NCI-H1694 treated with DMSO at 0.1 percent for 48 hours (cell line): ENCODE results near the gene CACNA1I.

Experiments
- DNase-seq: peaks from one replicate; lab custom pipeline; 2025; lab: John Stamatoyannopoulos, UW

The CACNA1I gene

DNA sequence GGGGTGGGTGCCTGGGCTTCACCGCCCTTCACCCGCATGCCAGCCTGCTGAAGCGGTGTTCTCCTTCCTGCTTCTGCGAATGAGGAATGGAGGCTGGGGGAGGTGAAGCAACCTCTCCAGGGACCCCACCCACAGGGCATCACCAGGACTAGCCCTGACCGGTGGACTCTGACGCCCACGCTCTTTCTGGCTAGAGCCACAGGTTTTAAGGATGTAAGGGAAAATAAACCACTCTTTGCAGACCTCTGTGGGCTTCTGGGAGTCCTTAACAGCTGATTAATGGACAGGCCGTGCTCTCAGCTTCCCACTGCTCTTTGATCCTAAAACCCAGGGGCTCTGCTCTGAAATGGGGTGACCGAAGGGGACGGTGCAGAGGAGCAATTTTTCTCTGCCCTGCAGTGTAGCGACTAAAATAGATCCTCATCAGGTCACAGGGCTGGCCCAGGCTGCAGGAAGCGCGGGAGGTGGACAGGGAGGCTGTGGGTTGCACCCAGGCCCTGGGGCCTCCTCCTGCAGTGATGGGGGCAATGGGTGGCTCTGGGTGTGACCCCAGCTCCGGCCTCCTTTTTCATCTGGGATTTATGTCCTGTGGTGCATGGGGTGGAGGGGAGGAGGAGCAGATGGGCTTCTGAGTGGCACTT is 127.4 kb downstream of the CACNA1I start:
- no peak for DNase-seq

GRCh38 chr22:39699631-39700360 is 129.2 kb downstream of the CACNA1I start:
- peak; percentile 90 for DNase-seq

GRCh38 chr22:39700565-39700964 is 130.0 kb downstream of the CACNA1I start:
- DNase-seq = no peak

- peak; percentile 48 for DNase-seq
Observed at GRCh38 chr22:39703091-39703490, 132.5 kb downstream of the CACNA1I start.

DNA sequence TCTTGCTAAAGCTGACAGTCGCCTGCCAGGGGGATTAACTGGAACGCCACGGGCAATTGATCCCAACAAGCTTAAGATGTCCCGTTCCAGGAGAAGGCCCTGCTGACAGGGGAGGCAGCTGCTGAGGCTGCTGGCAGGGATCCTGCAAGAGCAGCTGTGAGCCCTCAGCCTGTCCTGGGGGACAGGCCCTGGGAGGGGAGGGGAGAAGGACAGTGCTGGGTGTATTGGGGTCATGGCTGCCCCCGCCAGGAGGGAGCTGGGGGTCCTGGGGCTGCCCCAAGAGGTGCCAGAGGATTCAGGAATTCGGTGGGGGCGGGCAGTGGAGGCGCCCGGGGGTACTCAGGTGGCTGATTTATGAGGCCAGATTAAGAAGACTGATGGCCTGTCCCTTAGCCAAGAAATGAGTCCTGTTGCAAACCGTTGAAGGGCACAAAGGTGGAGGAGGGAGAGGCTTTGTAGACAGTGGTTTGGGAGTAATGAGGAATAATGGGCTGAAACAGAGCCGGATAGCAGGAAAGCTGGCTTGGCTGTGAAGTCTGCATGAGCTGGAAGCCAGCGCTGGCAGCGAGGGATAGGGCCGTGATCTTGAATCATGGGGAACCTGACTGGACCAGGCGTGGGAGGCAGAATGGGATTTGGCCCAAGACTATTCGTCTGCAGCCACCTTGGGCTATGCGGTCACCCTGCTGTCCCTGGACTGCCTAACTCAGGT is 133.5 kb downstream of the CACNA1I start:
- peak; percentile 45 for DNase-seq

DNA sequence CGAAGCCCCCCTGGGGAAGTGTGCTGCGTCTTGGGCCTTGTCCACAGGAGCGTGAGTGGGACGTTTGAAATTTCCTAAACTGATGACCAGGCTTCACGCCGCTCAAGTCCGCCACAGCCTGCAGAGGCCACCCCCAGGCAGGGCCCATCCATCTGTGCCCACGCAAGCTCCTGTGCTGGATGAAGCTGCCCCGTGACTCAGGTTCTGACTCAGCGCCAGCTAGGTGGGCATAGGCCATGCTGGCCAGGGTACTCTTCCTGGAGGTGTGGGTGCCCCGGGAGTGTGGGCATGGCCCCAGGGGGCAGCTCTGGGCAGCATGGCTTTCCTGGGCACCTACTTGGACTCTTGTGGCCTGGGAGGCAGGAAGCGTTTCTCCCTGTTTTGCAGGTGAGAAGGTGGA is 134.8 kb downstream of the CACNA1I start:
- DNase-seq = no peak

DNA sequence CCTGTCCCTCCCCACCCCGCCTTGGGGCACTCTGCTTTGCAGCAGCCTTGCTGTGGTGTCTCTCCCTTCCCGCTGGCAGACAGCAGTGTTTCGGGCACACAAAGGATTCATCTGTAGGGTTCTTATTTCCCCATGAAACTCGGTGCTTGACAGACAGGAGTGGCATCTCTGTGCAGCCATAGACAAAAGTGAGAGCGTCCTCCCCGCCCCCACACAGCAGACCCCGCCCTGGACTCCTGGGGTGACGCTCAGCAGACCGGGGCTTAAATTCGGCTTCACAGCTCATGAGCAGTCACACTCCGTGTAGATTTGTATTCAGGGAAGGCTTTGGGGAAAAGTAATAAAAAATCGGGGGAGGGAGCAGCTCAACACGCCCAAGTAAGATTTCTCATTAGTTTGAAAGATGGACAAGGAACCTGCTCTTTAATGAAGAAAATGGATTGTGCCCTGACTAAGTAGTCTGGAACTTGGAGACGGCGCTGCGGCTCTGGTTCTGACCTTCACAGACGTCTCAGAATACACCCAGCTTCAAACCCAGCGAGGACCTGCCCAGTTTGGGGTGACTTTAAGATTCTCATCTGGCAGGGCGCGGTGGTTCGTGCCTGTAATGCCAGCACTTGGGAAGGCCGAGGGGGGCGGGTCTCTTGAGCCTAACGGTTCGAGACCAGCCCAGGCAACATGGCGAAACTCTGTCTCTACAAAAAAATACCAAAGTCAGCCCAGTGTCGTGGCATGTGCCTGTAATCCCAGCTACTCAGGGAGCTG is 136.0 kb downstream of the CACNA1I start:
- DNase-seq = no peak

GRCh38 chr22:39707351-39707750 is 136.8 kb downstream of the CACNA1I start:
- DNase-seq = no peak

DNA sequence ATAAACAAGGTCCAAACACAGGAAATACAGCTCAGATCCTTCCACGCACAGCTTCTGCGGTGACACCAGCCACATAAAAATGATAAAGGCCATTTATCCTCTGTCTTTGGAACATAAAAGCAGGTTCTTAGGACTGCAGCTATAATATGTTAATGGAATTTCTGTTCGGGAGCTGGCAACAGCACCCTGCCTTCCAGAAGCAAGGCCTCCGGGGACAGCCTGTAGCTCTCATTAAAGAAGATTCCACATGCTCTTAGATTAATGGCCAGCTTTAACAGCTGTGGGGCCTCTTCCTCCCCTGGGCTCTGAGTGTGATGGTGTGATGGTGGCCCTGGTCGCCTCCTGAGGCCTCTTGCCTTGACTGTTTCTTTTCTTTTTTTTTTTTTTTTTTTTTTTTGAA is 137.3 kb downstream of the CACNA1I start:
- peak; percentile 5 for DNase-seq

DNA sequence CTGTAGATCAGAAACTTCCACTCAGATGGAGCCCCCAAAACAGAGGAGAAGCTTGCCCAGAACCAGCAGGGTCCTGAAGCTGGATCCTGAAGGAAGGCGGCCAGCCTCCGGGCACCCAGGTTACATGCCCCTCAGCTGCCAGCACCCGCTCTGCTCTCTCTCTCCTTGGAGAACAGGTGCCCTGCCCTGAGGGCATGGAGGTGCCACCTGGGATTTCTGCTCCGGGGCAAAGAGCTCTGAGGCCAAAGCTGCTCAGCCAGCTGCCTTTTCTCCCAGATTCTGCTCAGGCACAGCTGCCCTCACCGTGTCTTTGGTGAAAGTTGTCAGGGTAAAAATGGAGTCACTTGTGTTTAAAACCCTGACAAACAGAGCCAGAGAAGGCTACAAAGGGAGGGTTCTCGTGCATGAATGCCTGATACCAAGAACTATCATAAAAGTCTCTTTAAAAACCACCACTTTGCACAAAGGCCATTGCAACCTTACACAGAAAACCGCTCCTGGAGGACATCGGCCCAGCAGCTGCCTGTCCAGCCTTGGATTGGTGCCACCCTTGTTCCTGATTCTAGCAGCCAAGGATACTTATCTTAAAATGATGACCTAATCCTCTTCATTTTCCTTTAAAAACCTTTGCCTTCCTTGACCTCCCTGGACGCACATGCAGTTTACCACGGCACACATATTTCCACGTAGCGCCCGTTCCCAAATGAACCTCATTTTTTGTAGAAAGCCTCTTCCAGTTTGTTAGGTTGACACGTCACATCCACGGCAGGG is 140.0 kb downstream of the CACNA1I start:
- DNase-seq = no peak

DNA sequence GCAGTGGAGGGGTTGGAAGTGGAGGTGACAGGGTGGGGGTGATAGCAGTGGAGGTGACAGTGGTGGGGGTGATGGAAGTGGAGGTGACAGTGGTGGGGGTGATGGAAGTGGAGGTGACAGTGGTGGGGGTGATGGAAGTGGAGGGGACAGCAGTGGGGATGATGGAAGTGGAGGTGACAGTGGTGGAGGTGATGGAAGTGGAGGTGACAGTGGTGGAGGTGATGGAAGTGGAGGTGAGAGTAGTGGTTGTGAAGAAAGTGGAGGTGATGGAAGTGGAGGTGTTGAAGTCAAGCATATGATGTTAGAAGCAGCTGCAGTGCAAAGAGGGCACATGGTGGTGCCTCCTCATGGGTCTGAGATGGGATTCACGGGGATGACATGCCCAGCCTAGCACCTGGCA is 141.5 kb downstream of the CACNA1I start:
- DNase-seq = no peak

DNA sequence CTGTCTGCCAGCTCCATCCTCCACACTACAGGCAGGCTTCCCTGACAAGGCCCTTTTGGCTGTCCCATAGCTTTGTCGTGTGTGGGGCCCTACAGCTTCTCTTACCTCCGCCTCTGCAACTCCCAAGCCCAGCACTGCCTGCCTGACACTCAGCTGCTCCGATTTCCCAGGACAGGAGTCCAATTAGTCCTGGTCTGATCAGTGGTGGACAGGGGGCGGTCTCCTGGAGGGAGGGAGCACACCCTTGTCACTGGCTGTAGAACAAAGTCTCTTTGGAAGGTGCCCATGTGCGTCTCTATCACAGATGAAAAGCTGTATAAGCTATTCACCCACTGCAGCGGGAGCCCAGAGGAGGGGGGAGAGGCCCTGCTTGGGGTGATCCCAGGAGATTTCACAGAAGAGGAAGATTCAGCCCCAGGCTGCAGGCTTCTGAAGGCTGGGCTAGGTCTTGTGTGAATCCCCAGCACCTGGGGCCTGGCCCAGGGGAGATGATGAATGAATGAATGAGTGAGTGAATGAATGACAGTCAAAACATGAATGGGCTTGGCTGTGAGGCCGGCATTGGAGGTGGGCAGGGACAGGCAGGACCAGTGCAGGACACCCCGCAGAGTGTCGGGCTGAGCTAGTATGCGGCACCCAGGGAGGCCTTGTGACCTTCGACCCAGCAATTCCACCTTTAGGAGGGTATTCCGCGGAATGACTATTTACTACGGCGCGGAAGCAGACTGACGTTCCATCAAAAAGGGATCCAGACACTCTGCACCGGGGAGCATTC is 142.4 kb downstream of the CACNA1I start:
- no peak for DNase-seq

DNA sequence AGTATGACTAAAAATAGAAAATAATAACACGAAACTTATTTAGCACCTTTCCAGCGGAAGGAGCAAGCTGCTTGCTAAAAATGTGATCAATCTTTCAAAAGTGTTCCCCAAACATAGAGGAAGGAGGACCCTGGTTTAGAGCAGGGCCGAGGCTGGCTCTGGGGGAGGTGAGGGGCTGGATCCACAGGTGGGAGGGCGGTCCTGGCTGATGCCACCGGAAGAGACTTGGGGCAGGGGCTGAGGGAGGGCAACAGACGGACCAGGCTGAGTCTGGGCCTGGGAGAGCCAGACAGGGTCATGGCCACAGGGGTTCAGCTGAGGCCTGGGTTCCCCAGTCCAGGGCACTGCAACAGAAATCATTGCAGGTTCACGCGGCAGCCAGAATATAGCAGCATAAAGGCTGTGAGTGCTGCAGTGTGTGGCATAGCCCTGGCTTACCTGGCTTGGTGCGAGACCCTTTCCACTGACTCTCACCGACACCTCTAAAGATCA is 143.3 kb downstream of the CACNA1I start:
- no peak for DNase-seq

GRCh38 chr22:39714321-39714720 is 143.8 kb downstream of the CACNA1I start:
- DNase-seq = no peak

DNA sequence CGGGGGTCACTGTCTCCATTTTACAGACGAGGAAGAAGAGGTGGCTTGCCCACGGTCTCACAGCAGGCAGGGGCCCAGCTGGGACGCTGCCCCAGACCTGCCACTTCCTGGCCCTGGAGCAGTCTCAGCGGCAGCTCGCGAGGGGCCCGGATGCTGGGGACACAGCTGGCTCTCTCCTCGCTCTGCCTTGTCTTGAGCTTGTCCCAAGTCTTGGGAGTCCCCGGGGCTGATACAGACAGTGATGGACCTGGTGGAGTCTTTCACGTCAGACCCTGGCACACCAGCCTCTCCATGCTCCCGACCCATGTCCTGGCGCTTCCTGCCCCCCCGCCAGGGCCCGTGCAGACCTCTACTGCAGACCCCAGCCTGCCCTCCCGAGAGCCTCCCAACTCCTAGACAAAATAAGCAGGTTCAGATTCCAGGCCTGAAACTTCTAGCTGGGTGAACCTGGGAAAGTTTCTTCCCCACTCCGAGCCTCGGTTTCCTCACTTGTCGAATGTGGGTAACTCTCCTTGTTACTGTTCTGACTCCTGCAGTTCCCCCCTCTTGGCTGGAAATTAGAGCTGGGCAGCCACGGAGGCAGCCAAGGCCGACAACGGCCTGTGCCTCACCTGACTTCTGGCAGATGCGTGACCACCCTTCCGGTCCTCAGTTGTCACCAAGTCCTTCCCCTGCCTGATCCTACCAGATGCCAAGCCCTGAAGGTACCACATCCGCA is 145.4 kb downstream of the CACNA1I start:
- DNase-seq = no peak

DNA sequence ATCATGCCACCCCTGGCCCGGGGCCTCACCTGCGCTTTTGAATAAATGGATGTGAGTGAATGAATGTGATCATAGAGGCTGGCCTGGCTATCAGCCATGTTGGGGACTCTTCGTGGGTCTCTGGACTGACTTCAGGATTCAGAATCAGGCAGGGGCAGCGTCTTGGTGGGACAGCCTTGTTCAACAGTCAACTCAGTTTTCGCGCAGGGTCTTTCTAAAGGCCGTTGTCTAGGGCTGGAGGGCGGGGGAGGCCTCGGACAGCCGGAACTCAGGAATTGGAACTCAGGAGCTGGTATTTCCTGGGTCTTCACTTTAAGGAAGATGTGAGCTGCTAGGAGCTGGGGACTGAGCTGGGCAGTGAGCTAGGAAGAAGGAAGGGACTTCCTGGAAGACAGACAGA is 146.0 kb downstream of the CACNA1I start:
- no peak for DNase-seq

- no peak for DNase-seq
Observed at GRCh38 chr22:39717099-39717498, 146.5 kb downstream of the CACNA1I start.

GRCh38 chr22:39718206-39718605 is 147.7 kb downstream of the CACNA1I start:
- no peak for DNase-seq

GRCh38 chr22:39718921-39719475 is 148.4 kb downstream of the CACNA1I start:
- DNase-seq = no peak
